HG02870 (cell line): Measurements from ENCODE around the gene CDK5RAP3.

ENCODE experiments used
- ATAC-seq: cut with Tn5 transposase; IDR thresholded peaks from one replicate; pipeline ENCODE4 v1.9.1; 2021; ENCODE audit warnings: mild to moderate bottlenecking, moderate library complexity; ENCODE audit not compliant: unreplicated experiment

CDK5RAP3 gene

GRCh38 chr17:47948706-47949196, 22.2 kb upstream of the CDK5RAP3 start:
- ATAC-seq, result no peak

GRCh38 chr17:47949197-47949759, 21.6 kb upstream of the CDK5RAP3 start:
- ATAC-seq, result peak; percentile 53

- ATAC-seq, result no peak
These were observed 21.0 kb upstream of the CDK5RAP3 start for GRCh38 chr17:47949946-47950345.

GRCh38 chr17:47950448-47950847, 20.5 kb upstream of the CDK5RAP3 start:
- ATAC-seq, result no peak

GRCh38 chr17:47952171-47953021, 18.5 kb upstream of the CDK5RAP3 start:
- no peak for ATAC-seq

GRCh38 chr17:47953909-47954308, 17.0 kb upstream of the CDK5RAP3 start:
- no peak for ATAC-seq

- ATAC-seq, result no peak
These were observed 15.1 kb upstream of the CDK5RAP3 start for GRCh38 chr17:47955497-47956461.

- no peak for ATAC-seq
These were observed 13.9 kb upstream of the CDK5RAP3 start for GRCh38 chr17:47956791-47957590.

GRCh38 chr17:47957591-47958490, 13.1 kb upstream of the CDK5RAP3 start, which contains the start of gene PRR15L:
PRR15L (minus strand) TSS chr17:47957883; CDS start chr17:47953234, 4,649 bp downstream.
- ATAC-seq, result no peak

GRCh38 chr17:47959825-47960655, 10.9 kb upstream of the CDK5RAP3 start:
- ATAC-seq, result no peak

GRCh38 chr17:47961406-47961805, 9.5 kb upstream of the CDK5RAP3 start:
- ATAC-seq, result no peak

- no peak for ATAC-seq
These were observed 8.0 kb upstream of the CDK5RAP3 start for GRCh38 chr17:47962901-47963300.

GRCh38 chr17:47964856-47965255, 6.1 kb upstream of the CDK5RAP3 start:
- no peak for ATAC-seq

- ATAC-seq, result no peak
These were observed 4.8 kb upstream of the CDK5RAP3 start for GRCh38 chr17:47966079-47966519.

- ATAC-seq, result no peak
These were observed 3.2 kb upstream of the CDK5RAP3 start for GRCh38 chr17:47967607-47968252.

- ATAC-seq, result no peak
These were observed 2.1 kb upstream of the CDK5RAP3 start for GRCh38 chr17:47968836-47969235.

GRCh38 chr17:47969930-47970724, 786 bp upstream of the CDK5RAP3 start:
- ATAC-seq, result no peak
